IMR-90 (cell line): Measurements from ENCODE around the gene ADAMTS12.

ENCODE experiments used
- CHD1 ChIP-seq: IDR thresholded peaks from 2 replicates; pipeline ENCODE4 v1.6.1; 2012; ENCODE audit warnings: low read depth, low read length, improper control_type of control experiment
- CTCF ChIP-seq: conservative IDR thresholded peaks from 2 replicates; pipeline ENCODE4 v1.5.1; 2012; ENCODE audit warnings: mild to moderate bottlenecking, low read depth, low read length, improper control_type of control experiment
- MAFK ChIP-seq: IDR thresholded peaks from 2 replicates; pipeline ENCODE4 v1.6.1; 2012; ENCODE audit warnings: low read depth, low read length, improper control_type of control experiment
- MAZ ChIP-seq: IDR thresholded peaks from 2 replicates; pipeline ENCODE4 v1.6.1; 2012; ENCODE audit warnings: low read depth, mild to moderate bottlenecking, low read length, improper control_type of control experiment, moderate library complexity, borderline replicate concordance
- POLR2A ChIP-seq: IDR thresholded peaks from 2 replicates; pipeline ENCODE4 v1.6.1; 2012; ENCODE audit warnings: mild to moderate bottlenecking, low read depth, low read length
- RAD21 ChIP-seq: IDR thresholded peaks from 2 replicates; pipeline ENCODE4 v1.6.1; 2012; ENCODE audit warnings: low read length, improper control_type of control experiment

- TF ChIP-seq CTCF (no peak), POLR2A (no peak), CHD1 (no peak), RAD21 (no peak), MAFK (no peak), MAZ (no peak)
Measured at GRCh38 chr5:33848554-33848953, 43.2 kb downstream of the ADAMTS12 start.
